Erythroblast (primary cell): ENCODE data around the gene SCLT1.

Experiments used
- GATA1 ChIP-seq: IDR thresholded peaks from 2 replicates; pipeline ENCODE4 v1.6.1; 2011; ENCODE audit warnings: low read depth, mild to moderate bottlenecking, control low read depth, low read length, moderate library complexity
- POLR2A ChIP-seq: IDR thresholded peaks from 2 replicates; pipeline ENCODE4 v1.6.1; 2011; ENCODE audit warnings: mild to moderate bottlenecking, low read length

GRCh38 chr4:128955751-128956150 is 137.6 kb downstream of the SCLT1 start:
- TF ChIP-seq POLR2A = no peak
- TF ChIP-seq GATA1 = no peak
